HEK293 (cell line): Measurements from ENCODE around the gene PFDN6.

Source experiments
- ATF2 ChIP-seq: fragments of 450-650 bp; formaldehyde crosslinking; IDR thresholded peaks from 2 replicates; pipeline ENCODE4 v1.5.1; 2016; ENCODE audit warnings: missing biosample characterization, missing genetic modification characterization, low read depth
- CTCF ChIP-seq: fragments of 450-650 bp; formaldehyde crosslinking; IDR thresholded peaks from 2 replicates; pipeline ENCODE4 v1.5.1; 2016; ENCODE audit warnings: missing biosample characterization, missing genetic modification characterization
- MEIS1 ChIP-seq: sonication (generic); formaldehyde crosslinking; IDR thresholded peaks from 2 replicates; pipeline ENCODE4 v1.8.1; 2022; ENCODE audit warnings: missing genetic modification reagents, mild to moderate bottlenecking, borderline replicate concordance
- ZNF121 ChIP-seq: fragments of 450-650 bp; formaldehyde crosslinking; IDR thresholded peaks from 2 replicates; pipeline ENCODE4 v1.5.1; 2016; ENCODE audit warnings: missing biosample characterization, missing genetic modification characterization
- ZNF843 ChIP-seq: fragments of 450-650 bp; formaldehyde crosslinking; IDR thresholded peaks from 2 replicates; pipeline ENCODE4 v1.5.1; 2016; ENCODE audit warnings: missing biosample characterization, missing genetic modification characterization

DNA sequence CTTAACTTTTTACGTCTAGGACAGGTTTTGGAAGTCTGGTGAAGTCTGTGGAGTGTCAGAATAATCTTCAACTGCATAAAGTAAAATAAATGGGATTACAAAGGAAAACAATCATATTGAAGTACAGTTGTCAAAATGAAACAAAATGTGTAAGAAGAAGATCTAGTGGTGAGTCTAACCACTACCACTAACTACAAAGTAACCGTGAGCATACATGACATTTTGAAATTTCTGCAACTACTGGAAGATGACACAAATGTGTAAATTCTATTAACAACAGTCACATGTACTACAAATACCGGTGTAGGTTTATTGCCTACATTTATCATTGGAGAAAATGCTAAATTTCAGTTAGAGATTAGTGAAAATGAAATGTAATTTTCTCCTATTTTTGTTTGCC is 47.4 kb upstream of the PFDN6 start:
- TF ChIP-seq CTCF (tag by site-specific recombination) (no peak), ZNF121 (tag by site-specific recombination) (no peak), ATF2 (tag by site-specific recombination) (no peak), ZNF843 (tag by site-specific recombination) (no peak), MEIS1 (CRISPR knock-in tag) (no peak)
